ENCODE data around the gene CADM2.

Gene CADM2

GRCh38 chr3:86051058-86051457 lies 1092.3 kb downstream of the CADM2 start:
- Histone ChIP-seq H3K9me3 (ENCODE audit: control insufficient read depth, insufficient read depth, low read depth, low read length) (no peaks in the 10 kb centered on the region), H3K36me3 (ENCODE audit: control insufficient read depth in 2 of 2, insufficient read depth in 1 of 2, low read length in 2 of 2) (no peaks in the 10 kb centered on the region), H3K4me1 (ENCODE audit: control insufficient read depth, insufficient read depth, low read length) (no peaks in the 10 kb centered on the region), H3K4me3 (ENCODE audit: low read depth, low read length) (no peak overlapping the region), H3K27ac (ENCODE audit: extremely low read depth, low read depth, low read length) (no peak overlapping the region)
- ChIA-PET POLR2A (no interaction called here), CTCF (no interaction called here)
- TF ChIP-seq ZSCAN5A (tag by site-specific recombination; IDR thresholded peaks at IDR 0.05) (no peak), ZNF791 (tag by site-specific recombination; IDR thresholded peaks at IDR 0.05) (no peak), ZNF274 (IDR thresholded peaks at IDR 0.05; ENCODE audit: low read length) (no peak), ZNF274 (tag by site-specific recombination; IDR thresholded peaks at IDR 0.05; ENCODE audit: borderline replicate concordance) (no peak), ZNF792 (tag by site-specific recombination; IDR thresholded peaks at IDR 0.05) (no peak), ZNF560 (tag by site-specific recombination; IDR thresholded peaks at IDR 0.05; ENCODE audit: borderline replicate concordance) (no peak), ZNF292 (tag by site-specific recombination; IDR thresholded peaks at IDR 0.05; ENCODE audit: borderline replicate concordance, low read depth) (no peak), ZSCAN16 (tag by site-specific recombination; IDR thresholded peaks at IDR 0.05) (no peak), ZBTB20 (tag by site-specific recombination; IDR thresholded peaks at IDR 0.05) (no peak)

DNA sequence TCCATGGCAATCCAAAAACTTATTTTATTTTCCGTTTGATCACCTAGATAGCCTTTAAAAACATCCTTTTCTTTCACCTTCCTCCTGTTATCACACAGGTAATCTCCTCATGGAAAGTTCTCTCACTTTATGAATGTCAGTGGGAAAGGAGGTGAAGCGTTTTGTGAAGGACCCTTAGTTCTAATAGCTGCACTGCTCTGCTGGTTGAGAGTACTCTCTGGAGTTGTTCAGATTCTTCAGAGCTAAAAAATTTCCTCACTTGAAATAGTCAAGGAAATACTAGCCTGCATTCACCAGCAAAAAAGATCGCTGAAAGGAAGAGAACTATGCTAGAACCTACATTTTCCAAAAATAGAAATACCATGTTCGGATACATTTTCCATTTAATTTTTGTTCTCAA lies 1097.2 kb downstream of the CADM2 start:
- no peak overlapping the region for H3K27ac ChIP-seq (ENCODE audit: extremely low read depth, low read depth, low read length)
- no peak for TF ChIP-seq ZNF610 (tag by site-specific recombination; IDR thresholded peaks at IDR 0.05; ENCODE audit: borderline replicate concordance)
- TF ChIP-seq ZNF596 (tag by site-specific recombination; IDR thresholded peaks at IDR 0.05): no peak
- no peak for TF ChIP-seq ZNF670 (tag by site-specific recombination; IDR thresholded peaks at IDR 0.05; ENCODE audit: low read depth)
- no peak for TF ChIP-seq ZNF19 (tag by site-specific recombination; IDR thresholded peaks at IDR 0.05; ENCODE audit: low read depth)
- no peak for TF ChIP-seq ZNF624 (tag by site-specific recombination; IDR thresholded peaks at IDR 0.05)
- TF ChIP-seq KLF1 (tag by site-specific recombination; IDR thresholded peaks at IDR 0.05): no peak
- TF ChIP-seq ZNF701 (tag by site-specific recombination; IDR thresholded peaks at IDR 0.05): no peak
- TF ChIP-seq ZNF654 (tag by site-specific recombination; IDR thresholded peaks at IDR 0.05; ENCODE audit: low read depth): no peak
- TF ChIP-seq GLI2 (tag by site-specific recombination; IDR thresholded peaks at IDR 0.05; ENCODE audit: borderline replicate concordance, low read depth): no peak
- TF ChIP-seq ZNF560 (tag by site-specific recombination; IDR thresholded peaks at IDR 0.05; ENCODE audit: borderline replicate concordance): no peak
- TF ChIP-seq BCL11A (tag by site-specific recombination; IDR thresholded peaks at IDR 0.05; ENCODE audit: low read depth): no peak
- TF ChIP-seq ZNF354C (tag by site-specific recombination; IDR thresholded peaks at IDR 0.05; ENCODE audit: borderline replicate concordance, low read depth): no peak
- no peak for TF ChIP-seq ZNF37A (tag by site-specific recombination; IDR thresholded peaks at IDR 0.05)
- TF ChIP-seq ZNF394 (tag by site-specific recombination; IDR thresholded peaks at IDR 0.05; ENCODE audit: borderline replicate concordance): no peak
- TF ChIP-seq ZNF214 (tag by site-specific recombination; IDR thresholded peaks at IDR 0.05; ENCODE audit: borderline replicate concordance): no peak
- no peak for TF ChIP-seq ZBTB10 (tag by site-specific recombination; IDR thresholded peaks at IDR 0.05)
- POLR2A ChIA-PET: no interaction called here
- H3K4me1 ChIP-seq (ENCODE audit: control insufficient read depth, insufficient read depth, low read length): no peaks in the 10 kb centered on the region
- CTCF ChIA-PET: no interaction called here
- H3K4me3 ChIP-seq (ENCODE audit: low read depth, low read length): no peak overlapping the region
- H3K36me3 ChIP-seq (ENCODE audit: control insufficient read depth in 2 of 2, insufficient read depth in 1 of 2, low read length in 2 of 2): no peaks in the 10 kb centered on the region
- H3K9me3 ChIP-seq (ENCODE audit: control insufficient read depth, insufficient read depth, low read depth, low read length): no peaks in the 10 kb centered on the region
